KMS-11 (cell line): ENCODE data around the gene MTCH1.

ENCODE experiments used
- H2AFZ ChIP-seq: fragments of 200-600 bp; sonication (generic); 2 replicates; pipeline ENCODE4 v1.6.1; 2016; ENCODE audit warnings: antibody characterized with exemption, mixed run types, low read depth
- H3K27ac ChIP-seq: fragments of 200-600 bp; sonication (generic); 2 replicates; pipeline ENCODE4 v1.6.1; 2016; ENCODE audit warnings: mild to moderate bottlenecking, mixed run types
- H3K27me3 ChIP-seq: fragments of 200-600 bp; sonication (generic); 2 replicates; pipeline ENCODE4 v1.6.1; 2017; ENCODE audit warnings: mild to moderate bottlenecking, low read depth, mixed run types, moderate library complexity; ENCODE audit not compliant: insufficient read depth
- H3K36me3 ChIP-seq: fragments of 200-600 bp; sonication (generic); 2 replicates; pipeline ENCODE4 v1.6.1; 2017; ENCODE audit warnings: mild to moderate bottlenecking, mixed run types; ENCODE audit not compliant: insufficient read depth
- H3K4me1 ChIP-seq: fragments of 200-600 bp; sonication (generic); 2 replicates; pipeline ENCODE4 v1.6.1; 2016; ENCODE audit warnings: mild to moderate bottlenecking, low read depth, mixed run types; ENCODE audit not compliant: poor library complexity, severe bottlenecking
- H3K4me2 ChIP-seq: fragments of 200-600 bp; sonication (generic); 2 replicates; pipeline ENCODE4 v1.7.0; 2016; ENCODE audit warnings: mild to moderate bottlenecking, mixed run types
- H3K4me3 ChIP-seq: fragments of 200-600 bp; sonication (generic); IDR thresholded peaks from 2 replicates; pipeline ENCODE4 v1.6.1; 2017; ENCODE audit warnings: low read depth, low read length, mixed read lengths; ENCODE audit not compliant: insufficient read depth
- H3K79me2 ChIP-seq: fragments of 200-600 bp; sonication (generic); 2 replicates; pipeline ENCODE4 v1.6.1; 2016; ENCODE audit warnings: low read depth, mixed run types; ENCODE audit not compliant: insufficient read depth
- H3K9ac ChIP-seq: fragments of 200-600 bp; sonication (generic); 2 replicates; pipeline ENCODE4 v1.6.1; 2016; ENCODE audit warnings: mild to moderate bottlenecking, mixed run types
- H4K20me1 ChIP-seq: fragments of 200-600 bp; sonication (generic); 2 replicates; pipeline ENCODE4 v1.6.1; 2016; ENCODE audit warnings: mild to moderate bottlenecking, mixed run types; ENCODE audit not compliant: insufficient read depth
- CTCF ChIP-seq: fragments of 200-600 bp; sonication (generic); conservative IDR thresholded peaks from 2 replicates; pipeline ENCODE4 v1.6.1; 2017; ENCODE audit warnings: low read depth, mild to moderate bottlenecking, antibody characterized with exemption, low read length, moderate library complexity, mixed read lengths

MTCH1 gene

GRCh38 chr6:37007340-37008043 is 21.5 kb upstream of the MTCH1 start:
- Histone ChIP-seq H3K79me2 (no peaks in the 10 kb centered on the region), H3K4me1 (no peaks in the 10 kb centered on the region), H3K4me3 (no peak overlapping the region), H2AFZ (no peak overlapping the region), H3K9ac (no peak overlapping the region), H3K27me3 (no peaks in the 10 kb centered on the region; the same call in 1 of the 2 replicates), H4K20me1 (no peaks in the 10 kb centered on the region), H3K4me2 (no peak overlapping the region), H3K27ac (no peak overlapping the region), H3K36me3 (no peaks in the 10 kb centered on the region)
- no peak for TF ChIP-seq CTCF

GRCh38 chr6:37006793-37007339 is 20.9 kb upstream of the MTCH1 start:
- Histone ChIP-seq H3K27me3 (no peaks in the 10 kb centered on the region; the same call in 1 of the 2 replicates), H2AFZ (no peak overlapping the region), H3K9ac (no peak overlapping the region), H3K4me3 (no peak overlapping the region), H3K27ac (no peak overlapping the region), H3K4me2 (no peak overlapping the region), H3K79me2 (no peaks in the 10 kb centered on the region), H3K36me3 (no peaks in the 10 kb centered on the region), H4K20me1 (no peaks in the 10 kb centered on the region), H3K4me1 (no peaks in the 10 kb centered on the region)
- TF ChIP-seq CTCF, result no peak

GRCh38 chr6:37005827-37006567 is 20.0 kb upstream of the MTCH1 start:
- no peak overlapping the region for H3K27ac ChIP-seq
- H3K4me3 ChIP-seq, result no peak overlapping the region

More at GRCh38 chr6:37005827-37006567, 20.0 kb upstream of the MTCH1 start:
- no peaks in the 10 kb centered on the region for H4K20me1 ChIP-seq
- no peak overlapping the region for H2AFZ ChIP-seq
- no peak overlapping the region for H3K4me2 ChIP-seq
- no peaks in the 10 kb centered on the region for H3K36me3 ChIP-seq
- H3K9ac ChIP-seq, result no peak overlapping the region
- no peak for TF ChIP-seq CTCF
- no peaks in the 10 kb centered on the region for H3K79me2 ChIP-seq
- H3K4me1 ChIP-seq, result no peaks in the 10 kb centered on the region
- peaks cover 3% of the 10 kb centered on the region; the same call in 1 of the 2 replicates for H3K27me3 ChIP-seq
